Dermis blood vessel endothelial cell (primary cell): ENCODE results near the gene HLA-DQB2. TPM values are rescaled to one million over a fixed set of nuclear protein-coding genes. Genes with fewer than 3 reads are reported as not detected.

ENCODE experiments used
- DNase-seq: peaks from one replicate; pipeline ENCODE4 v3.0.0; 2010
- total RNA-seq: library from RNA; depleted of rRNA; stranded (reverse); fragments of >200 nt; gene quantifications from 2 replicates; pipeline ENCODE4 v1.2.3, GENCODE V29; 2014

HLA-DQB2 gene
- total RNA-seq, 1 donor from 2014 or later: not detected

GRCh38 chr6:32744776-32745175 is 18.6 kb downstream of the HLA-DQB2 start:
- DNase-seq: peak; percentile 5

- no peak for DNase-seq
These were observed 21.0 kb downstream of the HLA-DQB2 start for GRCh38 chr6:32742374-32742773.

GRCh38 chr6:32741031-32741960 is 22.0 kb downstream of the HLA-DQB2 start, which contains the start of gene HLA-DQA2:
Gene HLA-DQA2 (plus strand): TSS chr6:32741391. CDS start chr6:32741444, 53 bp downstream.
- DNase-seq: no peak

- DNase-seq: no peak
These were observed 25.2 kb downstream of the HLA-DQB2 start for GRCh38 chr6:32738126-32738525.

- no peak for DNase-seq
These were observed 44.5 kb downstream of the HLA-DQB2 start for GRCh38 chr6:32718879-32719278.

- DNase-seq: no peak
These were observed 46.9 kb downstream of the HLA-DQB2 start for GRCh38 chr6:32716396-32716795.

GRCh38 chr6:32713241-32713640 is 50.1 kb downstream of the HLA-DQB2 start:
- DNase-seq: no peak

- no peak for DNase-seq
These were observed 53.7 kb downstream of the HLA-DQB2 start for GRCh38 chr6:32709625-32710024.

Other genes starting within 250 kb of the HLA-DQB2 start
- not detected in 2 replicates for gene HLA-DRB5, start 233.2 kb downstream of the HLA-DQB2 start, total RNA-seq
- gene HLA-DRB1, start 173.7 kb downstream of the HLA-DQB2 start, total RNA-seq: 0.17 TPM in 1 of 2 replicates, not detected in the other
- not detected in 2 replicates for gene HLA-DQA1, start 126.1 kb downstream of the HLA-DQB2 start, total RNA-seq
- gene HLA-DQB1, start 96.9 kb downstream of the HLA-DQB2 start, total RNA-seq: not detected in 2 replicates
- gene HLA-DQA2, start 22.1 kb downstream of the HLA-DQB2 start, total RNA-seq: not detected in 2 replicates
- not detected in 2 replicates for gene HLA-DOB, start 53.5 kb upstream of the HLA-DQB2 start, total RNA-seq
- 22.8 and 39.0 TPM in 2 replicates for gene TAP2, start 75.2 kb upstream of the HLA-DQB2 start, total RNA-seq
- 73.5 and 86.4 TPM in 2 replicates for gene PSMB8, start 80.5 kb upstream of the HLA-DQB2 start, total RNA-seq
- 52.9 and 93.4 TPM in 2 replicates for gene TAP1, start 90.2 kb upstream of the HLA-DQB2 start, total RNA-seq
- 29.1 and 68.9 TPM in 2 replicates for gene PSMB9, start 90.7 kb upstream of the HLA-DQB2 start, total RNA-seq
- 1.0 and 2.9 TPM in 2 replicates for gene HLA-DMB, start 177.5 kb upstream of the HLA-DQB2 start, total RNA-seq
- gene HLA-DMA, start 189.6 kb upstream of the HLA-DQB2 start, total RNA-seq: 1.2 and 1.7 TPM in 2 replicates
- gene BRD2, start 205.1 kb upstream of the HLA-DQB2 start, total RNA-seq: 60.2 and 86.7 TPM in 2 replicates
- not detected in 2 replicates for gene HLA-DOA, start 246.1 kb upstream of the HLA-DQB2 start, total RNA-seq